ENCODE measurements around the gene DIS3L2.
"Not testable (repeated sequence)": the region's sequence is repeated elsewhere in the genome, so short reads cannot be mapped to it uniquely, and the experiment has no call there.

The DIS3L2 gene

GRCh38 chr2:232299084-232299483, 337.6 kb downstream of the DIS3L2 start:
- Mint-ChIP-seq H3K4me3 (no peak overlapping the region), H3K36me3 (ENCODE audit: low read depth) (peaks cover 25% of the 10 kb centered on the region), H3K27me3 (no peaks in the 10 kb centered on the region), H3K4me1 (ENCODE audit: low read depth) (peaks cover 20% of the 10 kb centered on the region), H3K27ac (peak overlapping the region; percentile 26), H3K9me3 (no peaks in the 10 kb centered on the region)

- Mint-ChIP-seq H3K27me3 (no peaks in the 10 kb centered on the region), H3K4me3 (no peak overlapping the region), H3K27ac (no peak overlapping the region), H3K4me1 (ENCODE audit: low read depth) (peaks cover 20% of the 10 kb centered on the region), H3K36me3 (ENCODE audit: low read depth) (peaks cover 31% of the 10 kb centered on the region), H3K9me3 (no peaks in the 10 kb centered on the region)
Observed at GRCh38 chr2:232299927-232300674, 338.6 kb downstream of the DIS3L2 start.

- Mint-ChIP-seq H3K4me3 (no peak overlapping the region), H3K27me3 (no peaks in the 10 kb centered on the region), H3K9me3 (no peaks in the 10 kb centered on the region), H3K4me1 (ENCODE audit: low read depth) (peaks cover 20% of the 10 kb centered on the region), H3K27ac (no peak overlapping the region), H3K36me3 (ENCODE audit: low read depth) (peaks cover 36% of the 10 kb centered on the region)
Observed at GRCh38 chr2:232300894-232301387, 339.4 kb downstream of the DIS3L2 start.

- H3K4me1 Mint-ChIP-seq (ENCODE audit: low read depth), result peaks cover 34% of the 10 kb centered on the region
- H3K36me3 Mint-ChIP-seq (ENCODE audit: low read depth), result peaks cover 41% of the 10 kb centered on the region
- no peaks in the 10 kb centered on the region for H3K9me3 Mint-ChIP-seq
- H3K4me3 Mint-ChIP-seq, result no peak overlapping the region
- H3K27me3 Mint-ChIP-seq, result no peaks in the 10 kb centered on the region
- H3K27ac Mint-ChIP-seq, result no peak overlapping the region
Observed at GRCh38 chr2:232304236-232304635, 342.7 kb downstream of the DIS3L2 start.

- Mint-ChIP-seq H3K27ac (peak overlapping the region; percentile 83), H3K27me3 (no peaks in the 10 kb centered on the region), H3K4me3 (no peak overlapping the region), H3K36me3 (ENCODE audit: low read depth) (peaks cover 23% of the 10 kb centered on the region), H3K9me3 (peaks cover 3% of the 10 kb centered on the region), H3K4me1 (ENCODE audit: low read depth) (peaks cover 49% of the 10 kb centered on the region)
Observed at GRCh38 chr2:232306741-232307305, 345.3 kb downstream of the DIS3L2 start.

GRCh38 chr2:232307854-232308253, 346.3 kb downstream of the DIS3L2 start:
- peaks cover 12% of the 10 kb centered on the region for H3K9me3 Mint-ChIP-seq
- H3K36me3 Mint-ChIP-seq (ENCODE audit: low read depth), result peaks cover 33% of the 10 kb centered on the region
- H3K4me1 Mint-ChIP-seq (ENCODE audit: low read depth), result peaks cover 54% of the 10 kb centered on the region
- no peak overlapping the region for H3K4me3 Mint-ChIP-seq
- no peak overlapping the region for H3K27ac Mint-ChIP-seq
- no peaks in the 10 kb centered on the region for H3K27me3 Mint-ChIP-seq

- Mint-ChIP-seq H3K4me1 (ENCODE audit: low read depth) (peaks cover 60% of the 10 kb centered on the region), H3K4me3 (no peak overlapping the region), H3K27ac (peak overlapping the region; percentile 83), H3K27me3 (no peaks in the 10 kb centered on the region), H3K36me3 (ENCODE audit: low read depth) (peaks cover 39% of the 10 kb centered on the region), H3K9me3 (peaks cover 21% of the 10 kb centered on the region)
Observed at GRCh38 chr2:232308986-232309385, 347.5 kb downstream of the DIS3L2 start.

- no peaks in the 10 kb centered on the region for H3K27me3 Mint-ChIP-seq
- peaks cover 21% of the 10 kb centered on the region for H3K9me3 Mint-ChIP-seq
- peaks cover 39% of the 10 kb centered on the region for H3K36me3 Mint-ChIP-seq (ENCODE audit: low read depth)
- no peak overlapping the region for H3K4me3 Mint-ChIP-seq
- H3K4me1 Mint-ChIP-seq (ENCODE audit: low read depth), result peaks cover 64% of the 10 kb centered on the region
- H3K27ac Mint-ChIP-seq, result peak overlapping the region; percentile 83
Observed at GRCh38 chr2:232309592-232309991, 348.1 kb downstream of the DIS3L2 start.

- Mint-ChIP-seq H3K4me3 (peak overlapping the region; percentile 58), H3K9me3 (peaks cover 21% of the 10 kb centered on the region), H3K36me3 (ENCODE audit: low read depth) (peaks cover 40% of the 10 kb centered on the region), H3K27ac (peak overlapping the region; percentile 83), H3K27me3 (no peaks in the 10 kb centered on the region), H3K4me1 (ENCODE audit: low read depth) (peaks cover 70% of the 10 kb centered on the region)
Observed at GRCh38 chr2:232310121-232310520, 348.6 kb downstream of the DIS3L2 start.

- peaks cover 21% of the 10 kb centered on the region for H3K9me3 Mint-ChIP-seq
- no peaks in the 10 kb centered on the region for H3K27me3 Mint-ChIP-seq
- H3K4me3 Mint-ChIP-seq, result peak overlapping the region; percentile 58
- H3K27ac Mint-ChIP-seq, result no peak overlapping the region
- H3K36me3 Mint-ChIP-seq (ENCODE audit: low read depth), result peaks cover 35% of the 10 kb centered on the region
- H3K4me1 Mint-ChIP-seq (ENCODE audit: low read depth), result peaks cover 76% of the 10 kb centered on the region
Observed at GRCh38 chr2:232310696-232311095, 349.2 kb downstream of the DIS3L2 start.

GRCh38 chr2:232313645-232314044, 352.1 kb downstream of the DIS3L2 start:
- H3K9me3 Mint-ChIP-seq, result peaks cover 21% of the 10 kb centered on the region
- H3K4me3 Mint-ChIP-seq, H3K27me3 Mint-ChIP-seq: not testable (repeated sequence)
- peak overlapping the region; percentile 26 for H3K27ac Mint-ChIP-seq
- peaks cover 30% of the 10 kb centered on the region for H3K36me3 Mint-ChIP-seq (ENCODE audit: low read depth)
- peaks cover 79% of the 10 kb centered on the region for H3K4me1 Mint-ChIP-seq (ENCODE audit: low read depth)

- Mint-ChIP-seq H3K4me1 (ENCODE audit: low read depth) (peaks cover 79% of the 10 kb centered on the region), H3K27ac (peak overlapping the region; percentile 93), H3K4me3 (peak overlapping the region; percentile 58), H3K36me3 (ENCODE audit: low read depth) (peaks cover 30% of the 10 kb centered on the region), H3K27me3 (no peaks in the 10 kb centered on the region), H3K9me3 (peaks cover 21% of the 10 kb centered on the region)
Observed at GRCh38 chr2:232315049-232315922, 353.8 kb downstream of the DIS3L2 start.

GRCh38 chr2:232315923-232316299, 354.4 kb downstream of the DIS3L2 start:
- Mint-ChIP-seq H3K27me3 (no peaks in the 10 kb centered on the region), H3K36me3 (ENCODE audit: low read depth) (peaks cover 30% of the 10 kb centered on the region), H3K4me1 (ENCODE audit: low read depth) (peaks cover 79% of the 10 kb centered on the region), H3K9me3 (peaks cover 21% of the 10 kb centered on the region), H3K4me3 (peak overlapping the region; percentile 58), H3K27ac (peak overlapping the region; percentile 93)

- peaks cover 81% of the 10 kb centered on the region for H3K4me1 Mint-ChIP-seq (ENCODE audit: low read depth)
- peaks cover 28% of the 10 kb centered on the region for H3K36me3 Mint-ChIP-seq (ENCODE audit: low read depth)
- peak overlapping the region; percentile 58 for H3K4me3 Mint-ChIP-seq
- H3K9me3 Mint-ChIP-seq, result peaks cover 19% of the 10 kb centered on the region
- no peaks in the 10 kb centered on the region for H3K27me3 Mint-ChIP-seq
- H3K27ac Mint-ChIP-seq, result peak overlapping the region; percentile 93
Observed at GRCh38 chr2:232316461-232317330, 355.2 kb downstream of the DIS3L2 start.
